H9 (cell line): ENCODE measurements around the gene C1orf56. TPM values are rescaled to one million over a fixed set of nuclear protein-coding genes. Genes with fewer than 3 reads are reported as not detected.

Experiments
- DNase-seq: peaks from one replicate; pipeline ENCODE4 v3.0.0-alpha.2; 2017
- H2AFZ ChIP-seq: one replicate; pipeline ENCODE4 v1.6.1; 2013; ENCODE audit warnings: mild to moderate bottlenecking, low read length, control low read depth, moderate library complexity
- H2AK5ac ChIP-seq: 2 replicates; pipeline ENCODE4 v1.6.1; 2013; ENCODE audit warnings: low read length, control low read depth, mixed read lengths; ENCODE audit not compliant: insufficient read length
- H2BK120ac ChIP-seq: one replicate; pipeline ENCODE4 v1.6.1; 2013; ENCODE audit warnings: low read depth, mild to moderate bottlenecking, low read length, control low read depth, inconsistent platforms; ENCODE audit not compliant: poor library complexity, severe bottlenecking
- H2BK12ac ChIP-seq: 2 replicates; pipeline ENCODE4 v1.6.1; 2013; ENCODE audit warnings: low read length, control low read depth, mixed read lengths, low read depth; ENCODE audit not compliant: insufficient read length
- H2BK15ac ChIP-seq: 2 replicates; pipeline ENCODE4 v1.6.1; 2013; ENCODE audit warnings: low read depth, low read length, control low read depth
- H2BK20ac ChIP-seq: one replicate; pipeline ENCODE4 v1.6.1; 2013; ENCODE audit warnings: low read depth, mild to moderate bottlenecking, low read length, control low read depth, inconsistent platforms; ENCODE audit not compliant: poor library complexity, severe bottlenecking
- H2BK5ac ChIP-seq: 2 replicates; pipeline ENCODE4 v1.6.1; 2013; ENCODE audit warnings: low read length, control low read depth, mixed read lengths; ENCODE audit not compliant: insufficient read length
- H3K14ac ChIP-seq: 2 replicates; pipeline ENCODE4 v1.6.1; 2013; ENCODE audit warnings: low read length, control low read depth; ENCODE audit not compliant: insufficient read depth
- H3K18ac ChIP-seq: 2 replicates; pipeline ENCODE4 v1.6.1; 2013; ENCODE audit warnings: low read depth, mild to moderate bottlenecking, mixed read lengths, low read length, control low read depth; ENCODE audit not compliant: insufficient read length
- H3K23ac ChIP-seq: 2 replicates; pipeline ENCODE4 v1.6.1; 2013; ENCODE audit warnings: low read length, control low read depth, mixed read lengths, low read depth; ENCODE audit not compliant: insufficient read length
- H3K23me2 ChIP-seq: 2 replicates; pipeline ENCODE4 v1.6.1; 2013; ENCODE audit warnings: low read depth, mild to moderate bottlenecking, mixed read lengths, low read length, control low read depth; ENCODE audit not compliant: insufficient read length, poor library complexity, severe bottlenecking
- H3K27ac ChIP-seq: 2 replicates; pipeline ENCODE4 v1.5.1; 2013; ENCODE audit warnings: low read length, control low read depth, mixed read lengths, low read depth; ENCODE audit not compliant: insufficient read length
- H3K27me3 ChIP-seq: 2 replicates; pipeline ENCODE4 v1.6.1; 2013; ENCODE audit warnings: low read length, control low read depth, inconsistent platforms; ENCODE audit not compliant: insufficient read depth
- H3K4ac ChIP-seq: 2 replicates; pipeline ENCODE4 v1.6.1; 2013; ENCODE audit warnings: low read depth, mild to moderate bottlenecking, control low read depth, inconsistent platforms, low read length, moderate library complexity
- H3K4me1 ChIP-seq: 2 replicates; pipeline ENCODE4 v1.6.1; 2013; ENCODE audit warnings: low read length, control low read depth, inconsistent platforms; ENCODE audit not compliant: insufficient read depth
- H3K4me2 ChIP-seq: 2 replicates; pipeline ENCODE4 v1.6.1; 2013; ENCODE audit warnings: low read length, control low read depth, mixed read lengths; ENCODE audit not compliant: insufficient read length, insufficient read depth
- H3K56ac ChIP-seq: 2 replicates; pipeline ENCODE4 v1.6.1; 2013; ENCODE audit warnings: low read depth, mild to moderate bottlenecking, mixed read lengths, low read length, control low read depth; ENCODE audit not compliant: insufficient read length
- H3K79me1 ChIP-seq: 2 replicates; pipeline ENCODE4 v1.6.1; 2013; ENCODE audit warnings: low read depth, mild to moderate bottlenecking, moderate library complexity, low read length, control low read depth, inconsistent platforms; ENCODE audit not compliant: insufficient read depth, poor library complexity, severe bottlenecking
- H3K79me2 ChIP-seq: 2 replicates; pipeline ENCODE4 v1.6.1; 2013; ENCODE audit warnings: low read length, control low read depth, inconsistent platforms; ENCODE audit not compliant: insufficient read depth
- H3K9ac ChIP-seq: 2 replicates; pipeline ENCODE4 v1.6.1; 2013; ENCODE audit warnings: low read length, control low read depth, mixed read lengths; ENCODE audit not compliant: insufficient read length; ENCODE audit errors: extremely low read depth
- H3K9me3 ChIP-seq: one replicate; pipeline ENCODE4 v1.6.1; 2013; ENCODE audit warnings: low read depth, low read length, inconsistent platforms; ENCODE audit not compliant: control insufficient read depth
- H3T11ph ChIP-seq: one replicate; pipeline ENCODE4 v1.6.1; 2013; ENCODE audit warnings: mild to moderate bottlenecking, low read length, control low read depth, inconsistent platforms
- H4K20me1 ChIP-seq: one replicate; pipeline ENCODE4 v1.6.1; 2013; ENCODE audit not compliant: control insufficient read depth, insufficient read length, insufficient read depth
- H4K5ac ChIP-seq: 2 replicates; pipeline ENCODE4 v1.6.1; 2013; ENCODE audit warnings: low read depth, mild to moderate bottlenecking, mixed read lengths, low read length, control low read depth; ENCODE audit not compliant: insufficient read length
- H4K8ac ChIP-seq: replicated peaks from 2 replicates; pipeline ENCODE4 v1.6.1; 2013; ENCODE audit warnings: low read length, control low read depth, mixed read lengths, low read depth; ENCODE audit not compliant: insufficient read length
- H4K91ac ChIP-seq: 2 replicates; pipeline ENCODE4 v1.6.1; 2013; ENCODE audit warnings: low read depth, mild to moderate bottlenecking, moderate library complexity, mixed read lengths, low read length, control low read depth; ENCODE audit not compliant: insufficient read length
- H3K27ac Mint-ChIP-seq, 3 experiments: 2 replicates in 2 of 3; 3 replicates in 1 of 3; pipeline ENCODE4 v1.8.0; 2020 to 2021; ENCODE audit warnings: mixed read lengths in 3 of 3, mild to moderate bottlenecking in 1 of 3, moderate library complexity in 1 of 3
- H3K27me3 Mint-ChIP-seq: 2 replicates; pipeline ENCODE4 v1.8.0; 2021; ENCODE audit warnings: low read depth, mild to moderate bottlenecking, moderate library complexity, mixed read lengths
- H3K36me3 Mint-ChIP-seq, 3 experiments: 2 replicates in 2 of 3; 3 replicates in 1 of 3; pipeline ENCODE4 v1.8.0; 2020 to 2021; ENCODE audit warnings: low read depth in 3 of 3, mixed read lengths in 3 of 3; ENCODE audit not compliant: insufficient read depth in 1 of 3
- H3K4me1 Mint-ChIP-seq, 2 experiments: 2 replicates each; pipeline ENCODE4 v1.8.0; 2020; ENCODE audit warnings: mixed read lengths in 2 of 2
- H3K4me3 Mint-ChIP-seq, 2 experiments: 2 replicates in 1 of 2; 3 replicates in 1 of 2; pipeline ENCODE4 v1.8.0; 2020 to 2021; ENCODE audit warnings: mild to moderate bottlenecking in 2 of 2, mixed read lengths in 2 of 2, moderate library complexity in 1 of 2
- H3K9me3 Mint-ChIP-seq, 2 experiments: 2 replicates in 1 of 2; 3 replicates in 1 of 2; pipeline ENCODE4 v1.8.0; 2020; ENCODE audit warnings: mild to moderate bottlenecking in 2 of 2, mixed read lengths in 2 of 2, moderate library complexity in 1 of 2
- WGBS: extraction: QIAGEN DNeasy Blood & Tissue Kit; methylation state at CpG from one replicate; pipeline ENCODE4 v1.1.7; 2013; ENCODE audit warnings: missing lambda C conversion rate, low lambda C conversion rate, mixed read lengths; ENCODE audit not compliant: insufficient read length; ENCODE audit errors: extremely low coverage; 5-methylcytosine and 5-hydroxymethylcytosine counted together
- total RNA-seq: library from RNA; stranded (reverse); gene quantifications from 2 replicates; pipeline ENCODE4 v1.2.1, GENCODE V29; 2021
- TF ChIP-seq, protein P1 (sequence below): fragments of 200-600 bp; sonication (generic); conservative IDR thresholded peaks from 3 replicates; pipeline ENCODE4 v1.8.0; 2021; ENCODE audit warnings: antibody characterized with exemption, mild to moderate bottlenecking

C1orf56 gene
- total RNA-seq, 1 experiment from 2014 or later = 4.8 TPM

DNA sequence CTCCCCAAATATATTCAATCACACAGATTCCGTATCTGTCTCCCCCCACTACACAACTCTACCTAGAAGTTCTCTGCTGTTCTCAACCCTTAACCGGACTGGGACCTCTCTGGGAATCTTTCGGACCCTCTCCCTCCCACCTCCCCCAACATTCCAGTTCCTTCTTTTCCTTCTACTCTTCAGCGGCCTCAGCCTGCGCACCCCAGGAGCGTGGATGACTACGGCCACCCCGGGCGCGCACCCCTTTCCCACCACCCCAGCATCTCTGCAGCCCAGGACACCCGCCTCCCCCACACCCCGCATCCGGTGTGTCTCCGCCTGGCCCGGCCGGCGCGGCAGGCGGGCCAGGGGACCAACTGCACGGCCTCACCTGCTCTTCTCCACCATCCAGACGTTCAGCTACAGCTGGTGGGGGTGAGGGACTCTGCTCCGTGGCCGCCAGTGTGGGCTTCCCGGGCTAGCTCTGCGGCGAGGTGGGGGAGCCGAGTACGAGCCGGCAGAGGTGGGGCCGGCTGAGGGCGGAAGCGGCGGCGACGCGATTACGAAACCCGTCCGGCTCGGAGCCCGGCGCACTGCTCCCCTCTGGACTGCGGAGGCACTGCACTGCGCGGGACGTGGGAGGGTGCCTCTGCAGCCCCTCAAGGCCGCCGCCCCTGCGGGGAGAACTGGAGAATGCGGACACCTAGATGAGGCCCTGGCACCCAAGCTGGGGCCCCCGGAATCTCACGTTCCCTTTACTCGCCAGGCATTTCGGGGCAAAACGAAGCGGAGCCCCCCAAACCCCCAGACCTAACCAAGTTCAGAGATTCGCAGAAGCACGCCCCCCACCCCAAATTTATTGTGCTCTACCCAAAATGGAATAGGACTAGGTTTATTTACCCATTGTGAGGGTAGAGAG, 11.8 kb downstream of the C1orf56 start, which contains the start of gene CDC42SE1:
TSS of gene CDC42SE1 (minus strand) at position 514 of the 898 bp plus-strand sequence. CDS start 3,892 bp downstream, outside the sequence.
- peak; percentile 84 for DNase-seq
- H3K9ac ChIP-seq = peak within 1 kb of the TSS; percentile 75
- Mint-ChIP-seq H3K27me3 (no peaks in the 10 kb centered on the region), H3K9me3 (no peaks in the 10 kb centered on the region), H3K36me3 (peaks cover 24 to 44% (median 39%) of the 10 kb centered on the region in 3 experiments), H3K4me3 (peak within 1 kb of the TSS; percentile 94 to 98), H3K27ac (peak within 1 kb of the TSS; percentile 83 to 98 (median 96)), H3K4me1 (peaks cover 44 to 49% of the 10 kb centered on the region in 2 experiments)
- no peak within 1 kb of the TSS for H2AFZ ChIP-seq
- TF ChIP-seq, protein P1, sequence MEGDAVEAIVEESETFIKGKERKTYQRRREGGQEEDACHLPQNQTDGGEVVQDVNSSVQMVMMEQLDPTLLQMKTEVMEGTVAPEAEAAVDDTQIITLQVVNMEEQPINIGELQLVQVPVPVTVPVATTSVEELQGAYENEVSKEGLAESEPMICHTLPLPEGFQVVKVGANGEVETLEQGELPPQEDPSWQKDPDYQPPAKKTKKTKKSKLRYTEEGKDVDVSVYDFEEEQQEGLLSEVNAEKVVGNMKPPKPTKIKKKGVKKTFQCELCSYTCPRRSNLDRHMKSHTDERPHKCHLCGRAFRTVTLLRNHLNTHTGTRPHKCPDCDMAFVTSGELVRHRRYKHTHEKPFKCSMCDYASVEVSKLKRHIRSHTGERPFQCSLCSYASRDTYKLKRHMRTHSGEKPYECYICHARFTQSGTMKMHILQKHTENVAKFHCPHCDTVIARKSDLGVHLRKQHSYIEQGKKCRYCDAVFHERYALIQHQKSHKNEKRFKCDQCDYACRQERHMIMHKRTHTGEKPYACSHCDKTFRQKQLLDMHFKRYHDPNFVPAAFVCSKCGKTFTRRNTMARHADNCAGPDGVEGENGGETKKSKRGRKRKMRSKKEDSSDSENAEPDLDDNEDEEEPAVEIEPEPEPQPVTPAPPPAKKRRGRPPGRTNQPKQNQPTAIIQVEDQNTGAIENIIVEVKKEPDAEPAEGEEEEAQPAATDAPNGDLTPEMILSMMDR = peak; percentile 76
- no peaks in the 10 kb centered on the region for H4K20me1 ChIP-seq
- no peak within 1 kb of the TSS for H3T11ph ChIP-seq
- H2AK5ac ChIP-seq = no peak within 1 kb of the TSS
- H3K56ac ChIP-seq = no peak within 1 kb of the TSS
- no peak within 1 kb of the TSS for H4K91ac ChIP-seq
- no peak within 1 kb of the TSS for H2BK20ac ChIP-seq
- H4K5ac ChIP-seq = no peak within 1 kb of the TSS
- peak within 1 kb of the TSS; percentile 70 for H3K18ac ChIP-seq
- H3K27me3 ChIP-seq = no peaks in the 10 kb centered on the region
- WGBS = no CpG with 5 or more reads among the region's 58 CpGs
- no peak within 1 kb of the TSS for H3K4ac ChIP-seq
- peak within 1 kb of the TSS; percentile 5 for H3K27ac ChIP-seq
- H3K4me2 ChIP-seq = peak within 1 kb of the TSS; percentile 86
- H3K9me3 ChIP-seq = no peaks in the 10 kb centered on the region
- no peak within 1 kb of the TSS for H3K23ac ChIP-seq
- no peak within 1 kb of the TSS for H4K8ac ChIP-seq
- H2BK5ac ChIP-seq = no peak within 1 kb of the TSS
- H3K79me2 ChIP-seq = peaks cover 31% of the 10 kb centered on the region; the same call in 1 of the 2 replicates
- H3K23me2 ChIP-seq = peaks cover 22% of the 10 kb centered on the region
- H2BK120ac ChIP-seq = no peak within 1 kb of the TSS
- peaks cover 7% of the 10 kb centered on the region; the same call in 1 of the 2 replicates for H3K4me1 ChIP-seq
- peaks cover 12% of the 10 kb centered on the region for H3K79me1 ChIP-seq
- peak within 1 kb of the TSS; percentile 82 for H3K14ac ChIP-seq
- no peak within 1 kb of the TSS for H2BK12ac ChIP-seq
- no peak within 1 kb of the TSS for H2BK15ac ChIP-seq
